Natural killer cell (primary cell): Measurements from ENCODE around the gene SPATA2L. TPM values are rescaled to one million over a fixed set of nuclear protein-coding genes. Genes with fewer than 3 reads are reported as not detected.
"Not testable (repeated sequence)": the region's sequence is repeated elsewhere in the genome, so short reads cannot be mapped to it uniquely, and the experiment has no call there.

Experiments used
- ATAC-seq, 3 donors: fragments of 150-1000 bp in 2 of 3; fragments of 200-7000 bp in 1 of 3; cut with Tn5 transposase; 1 replicate in 1 of 3; 2 replicates in 2 of 3; pipeline ENCODE4 v1.10.0; 2021; ENCODE audit warnings: mild to moderate bottlenecking in 2 of 3, moderate library complexity in 2 of 3
- DNase-seq, 2 donors: peaks; one replicate each; pipeline versions ENCODE4 v3.0.0 to v3.0.0-alpha.2; 2013 to 2021; ENCODE audit warnings: mixed read lengths in 1 of 2
- H3K27ac ChIP-seq: one replicate; pipeline ENCODE4 v1.5.1; 2013; ENCODE audit warnings: mild to moderate bottlenecking, low read length
- H3K27me3 ChIP-seq: one replicate; pipeline ENCODE4 v1.6.1; 2013; ENCODE audit warnings: low read length; ENCODE audit not compliant: control insufficient read depth, insufficient read depth
- H3K36me3 ChIP-seq: one replicate; pipeline ENCODE4 v1.6.1; 2013; ENCODE audit warnings: low read length; ENCODE audit not compliant: control insufficient read depth, insufficient read depth
- H3K4me1 ChIP-seq: one replicate; pipeline ENCODE4 v1.6.1; 2013; ENCODE audit warnings: low read length; ENCODE audit not compliant: control insufficient read depth, insufficient read depth
- H3K4me3 ChIP-seq: one replicate; pipeline ENCODE4 v1.5.1; 2013; ENCODE audit warnings: low read length
- H3K9me3 ChIP-seq: one replicate; pipeline ENCODE4 v1.6.1; 2013; ENCODE audit warnings: low read length; ENCODE audit not compliant: control insufficient read depth, insufficient read depth
- H3K27ac Mint-ChIP-seq, 2 donors: one replicate each; pipeline ENCODE4 v1.8.0; 2022; ENCODE audit warnings: mild to moderate bottlenecking in 2 of 2, mixed read lengths in 2 of 2, moderate library complexity in 1 of 2
- H3K27me3 Mint-ChIP-seq, 2 donors: one replicate each; pipeline ENCODE4 v1.8.0; 2022; ENCODE audit warnings: low read depth in 2 of 2, mixed read lengths in 2 of 2
- H3K36me3 Mint-ChIP-seq: one replicate; pipeline ENCODE4 v1.8.0; 2022; ENCODE audit warnings: mixed read lengths
- H3K4me1 Mint-ChIP-seq, 2 donors: one replicate each; pipeline ENCODE4 v1.8.0; 2022; ENCODE audit warnings: mixed read lengths in 2 of 2
- H3K4me3 Mint-ChIP-seq: one replicate; pipeline ENCODE4 v1.8.0; 2022; ENCODE audit warnings: mild to moderate bottlenecking, moderate library complexity, mixed read lengths
- H3K9me3 Mint-ChIP-seq, 2 donors: one replicate each; pipeline ENCODE4 v1.8.0; 2022; ENCODE audit warnings: mixed read lengths in 2 of 2
- CTCF ChIP-seq: fragments of 200-600 bp; IDR thresholded peaks from one replicate; pipeline ENCODE4 v1.8.0; 2022; ENCODE audit warnings: antibody characterized with exemption
- WGBS: methylation state at CpG from one replicate; pipeline ENCODE4 v1.1.7; 2013; ENCODE audit warnings: missing lambda C conversion rate; ENCODE audit not compliant: insufficient coverage; 5-methylcytosine and 5-hydroxymethylcytosine counted together
- intact Hi-C: fragments of 100-400 bp; cut with micrococcal nuclease; formaldehyde crosslinking; loops from one replicate; pipeline ENCODE4 v1.14.2; 2022
- total RNA-seq, 4 donors: library from RNA; stranded (reverse); fragments of 120-200 nt in 1 of 4; gene quantifications; one replicate each; pipeline versions ENCODE4 v1.2.3 to v1.2.4, GENCODE V29; 2013 to 2022

SPATA2L gene
- total RNA-seq, 3 donors from 2014 or later (not counting 1 experiment from before 2014, with no cell fraction given), result 23.1 to 37.9 (median 24.0) TPM

GRCh38 chr16:89672177-89672941 lies 29.1 kb downstream of the SPATA2L start:
- no peak for TF ChIP-seq CTCF
- Histone ChIP-seq H3K4me3 (no peak overlapping the region), H3K4me1 (no peaks in the 10 kb centered on the region), H3K9me3 (no peaks in the 10 kb centered on the region), H3K36me3 (no peaks in the 10 kb centered on the region), H3K27me3 (no peaks in the 10 kb centered on the region), H3K27ac (no peak overlapping the region)
- Mint-ChIP-seq H3K4me1 (no peaks in the 10 kb centered on the region), H3K36me3 (no peaks in the 10 kb centered on the region), H3K27me3 (no peaks in the 10 kb centered on the region), H3K4me3 (no peak overlapping the region), H3K9me3 (no peaks in the 10 kb centered on the region), H3K27ac (no peak overlapping the region)
- no peak for DNase-seq
- WGBS, result 95% methylated on average over 15 of the region's 16 CpGs
- no peak for ATAC-seq
- intact Hi-C loops, result no loop called here

- H3K4me1 Mint-ChIP-seq, H3K9me3 Mint-ChIP-seq, H3K27me3 ChIP-seq, H3K27ac ChIP-seq, H3K4me1 ChIP-seq, H3K36me3 Mint-ChIP-seq, H3K4me3 Mint-ChIP-seq, ATAC-seq, H3K36me3 ChIP-seq, H3K27me3 Mint-ChIP-seq, H3K9me3 ChIP-seq, DNase-seq, H3K27ac Mint-ChIP-seq, H3K4me3 ChIP-seq, intact Hi-C loops: not testable (repeated sequence)
- 100% methylated on average over 2 of the region's 4 CpGs for WGBS
These were observed 29.9 kb downstream of the SPATA2L start for GRCh38 chr16:89671565-89671964.

- Histone ChIP-seq H3K27me3 (no peaks in the 10 kb centered on the region), H3K9me3 (no peaks in the 10 kb centered on the region), H3K36me3 (no peaks in the 10 kb centered on the region), H3K27ac (no peak overlapping the region), H3K4me3 (no peak overlapping the region), H3K4me1 (no peaks in the 10 kb centered on the region)
- ATAC-seq, result no peak
- intact Hi-C loops, result no loop called here
- H3K4me1 Mint-ChIP-seq, result no peaks in the 10 kb centered on the region
- no peaks in the 10 kb centered on the region for H3K27me3 Mint-ChIP-seq
- TF ChIP-seq CTCF, result no peak
- DNase-seq, result no peak
- H3K36me3 Mint-ChIP-seq, result no peaks in the 10 kb centered on the region
- WGBS, result 95% methylated on average over 10 of the region's 10 CpGs
- H3K27ac Mint-ChIP-seq, result no peak overlapping the region
- H3K9me3 Mint-ChIP-seq, result no peaks in the 10 kb centered on the region
- H3K4me3 Mint-ChIP-seq, result no peak overlapping the region
These were observed 30.7 kb downstream of the SPATA2L start for GRCh38 chr16:89670496-89671431.

GRCh38 chr16:89669755-89670154 lies 31.8 kb downstream of the SPATA2L start:
- Histone ChIP-seq H3K27ac (no peak overlapping the region), H3K36me3 (no peaks in the 10 kb centered on the region), H3K4me1 (no peaks in the 10 kb centered on the region), H3K4me3 (no peak overlapping the region), H3K9me3 (no peaks in the 10 kb centered on the region), H3K27me3 (no peaks in the 10 kb centered on the region)
- H3K36me3 Mint-ChIP-seq, result no peaks in the 10 kb centered on the region
- no peaks in the 10 kb centered on the region for H3K9me3 Mint-ChIP-seq
- H3K4me3 Mint-ChIP-seq, result no peak overlapping the region
- no peak for TF ChIP-seq CTCF
- intact Hi-C loops, result no loop called here
- H3K27ac Mint-ChIP-seq, result no peak overlapping the region
- no peak for DNase-seq
- no peaks in the 10 kb centered on the region for H3K4me1 Mint-ChIP-seq
- H3K27me3 Mint-ChIP-seq, result no peaks in the 10 kb centered on the region
- ATAC-seq, result no peak
- WGBS, result 89% methylated on average over 13 of the region's 13 CpGs
